GM19023 (cell line): ENCODE measurements around the gene DLX2.

Source experiments
- ATAC-seq: cut with Tn5 transposase; IDR thresholded peaks from one replicate; pipeline ENCODE4 v1.9.1; 2021; ENCODE audit warnings: mild to moderate bottlenecking, moderate library complexity; ENCODE audit not compliant: unreplicated experiment

Gene DLX2

GRCh38 chr2:172094294-172095145, 8.2 kb downstream of the DLX2 start:
- no peak for ATAC-seq

GRCh38 chr2:172093416-172094293, 9.0 kb downstream of the DLX2 start:
- ATAC-seq = no peak

GRCh38 chr2:172092716-172093415, 9.8 kb downstream of the DLX2 start:
- no peak for ATAC-seq

GRCh38 chr2:172091761-172092566, 10.7 kb downstream of the DLX2 start:
- no peak for ATAC-seq

GRCh38 chr2:172091000-172091641, 11.6 kb downstream of the DLX2 start:
- no peak for ATAC-seq

GRCh38 chr2:172090044-172090961, 12.4 kb downstream of the DLX2 start:
- no peak for ATAC-seq

- ATAC-seq = no peak
Measured at GRCh38 chr2:172089633-172090032, 13.1 kb downstream of the DLX2 start.

- ATAC-seq = no peak
Measured at GRCh38 chr2:172089005-172089504, 13.6 kb downstream of the DLX2 start.

- ATAC-seq = no peak
Measured at GRCh38 chr2:172088245-172089004, 14.3 kb downstream of the DLX2 start.

GRCh38 chr2:172087780-172088244, 14.9 kb downstream of the DLX2 start:
- no peak for ATAC-seq

- no peak for ATAC-seq
Measured at GRCh38 chr2:172087207-172087779, 15.4 kb downstream of the DLX2 start.

GRCh38 chr2:172086241-172087206, 16.2 kb downstream of the DLX2 start:
- no peak for ATAC-seq

GRCh38 chr2:172085460-172086159, 17.1 kb downstream of the DLX2 start, which contains the start of gene DLX1:
Gene DLX1 (plus strand): TSS chr2:172085507. CDS start chr2:172085678, 171 bp downstream.
- ATAC-seq = peak; percentile 4

- ATAC-seq = peak; percentile 85
Measured at GRCh38 chr2:172084645-172085459, 17.8 kb downstream of the DLX2 start.

- peak; percentile 6 for ATAC-seq
Measured at GRCh38 chr2:172084395-172084644, 18.4 kb downstream of the DLX2 start.
